MV-4-11 (cell line): ENCODE results near the gene ACKR3.
A peak's percentile ranks its signal among the peaks of the same experiment; 100 is the strongest.

Source experiments
- DNase-seq: peaks from one replicate; lab custom pipeline; 2025; lab: John Stamatoyannopoulos, UW

ACKR3 gene

GRCh38 chr2:236570081-236570868, 650 bp downstream of the ACKR3 start:
- peak; percentile 61 for DNase-seq

- DNase-seq: no peak
Measured at GRCh38 chr2:236571145-236571544, 1.5 kb downstream of the ACKR3 start.

GRCh38 chr2:236572482-236572881, 2.9 kb downstream of the ACKR3 start:
- no peak for DNase-seq

DNA sequence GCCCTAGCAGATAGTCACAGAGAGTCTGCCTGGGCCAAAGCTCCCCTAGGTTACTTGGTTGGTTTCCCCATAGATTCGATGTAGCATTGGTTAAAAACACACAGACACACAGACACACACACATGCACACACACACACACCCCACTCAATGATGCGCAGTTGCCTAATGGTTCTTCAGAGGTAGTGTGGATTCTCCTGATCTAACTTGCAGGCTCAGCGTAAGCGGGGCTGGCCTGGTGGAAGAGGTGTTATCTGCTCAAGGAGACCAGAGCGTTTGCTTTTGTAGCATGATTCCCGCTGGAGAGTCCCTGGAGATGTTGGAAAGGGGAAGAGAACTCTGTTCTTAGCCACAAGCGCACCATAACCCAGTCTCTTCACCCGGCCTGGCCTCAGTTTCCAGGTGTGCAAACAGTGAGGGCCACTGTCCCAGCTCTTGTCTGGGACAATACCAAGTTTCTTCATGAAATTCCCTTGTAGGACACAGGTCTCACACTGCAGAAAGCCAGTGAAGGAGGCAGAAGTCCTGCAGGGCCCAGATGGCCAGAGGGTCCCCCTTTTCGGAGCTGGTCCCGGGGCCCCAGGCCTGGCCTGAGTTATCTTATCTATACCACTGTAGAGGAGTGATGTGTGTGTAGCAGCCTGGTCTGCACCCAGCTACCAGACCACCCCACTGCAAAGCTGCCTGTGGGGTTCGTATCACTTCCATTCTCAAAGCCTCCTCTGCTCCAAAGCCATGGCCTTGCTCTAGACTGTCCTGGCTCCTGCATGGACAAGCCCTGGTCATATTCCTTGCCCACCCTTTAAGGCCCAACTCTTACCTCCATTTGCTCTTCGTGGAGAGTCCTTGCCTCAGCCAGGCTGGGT, 3.7 kb downstream of the ACKR3 start:
- DNase-seq: no peak

GRCh38 chr2:236574000-236574399, 4.4 kb downstream of the ACKR3 start:
- DNase-seq: no peak

DNA sequence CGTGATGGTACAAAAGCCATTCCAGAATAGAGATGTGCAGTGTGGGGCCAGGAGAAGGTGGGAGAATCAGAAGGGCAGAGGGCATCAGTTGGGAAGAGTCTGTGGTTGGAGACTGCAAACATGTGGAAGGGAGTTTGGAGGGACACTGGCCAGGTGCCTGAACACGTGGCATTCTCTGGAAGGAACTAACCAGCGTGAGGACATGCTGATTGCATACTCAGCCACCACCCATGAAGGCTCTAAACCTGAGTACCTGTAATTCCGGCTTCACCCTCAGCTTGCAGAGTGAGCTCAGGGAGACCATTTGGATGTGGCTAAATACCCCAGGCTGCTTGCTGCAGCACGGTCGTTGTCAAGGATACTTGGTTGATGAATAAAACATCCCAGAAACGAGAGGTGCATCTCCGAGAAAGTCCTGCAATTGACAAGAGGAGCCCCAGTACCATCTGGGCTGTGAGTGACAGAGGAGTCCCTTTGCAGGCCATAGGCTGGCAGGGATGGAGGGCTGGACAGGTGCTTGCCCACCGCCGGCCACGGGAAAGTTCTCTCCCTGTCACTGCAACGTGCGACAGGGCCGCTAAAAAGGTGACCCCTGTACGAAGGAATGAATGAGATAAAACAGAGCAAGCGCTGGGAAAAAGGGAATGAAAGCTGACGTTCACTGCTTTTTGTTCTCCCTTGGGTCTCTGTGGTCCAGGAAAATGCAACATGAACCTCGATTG, 5.0 kb downstream of the ACKR3 start:
- no peak for DNase-seq

DNA sequence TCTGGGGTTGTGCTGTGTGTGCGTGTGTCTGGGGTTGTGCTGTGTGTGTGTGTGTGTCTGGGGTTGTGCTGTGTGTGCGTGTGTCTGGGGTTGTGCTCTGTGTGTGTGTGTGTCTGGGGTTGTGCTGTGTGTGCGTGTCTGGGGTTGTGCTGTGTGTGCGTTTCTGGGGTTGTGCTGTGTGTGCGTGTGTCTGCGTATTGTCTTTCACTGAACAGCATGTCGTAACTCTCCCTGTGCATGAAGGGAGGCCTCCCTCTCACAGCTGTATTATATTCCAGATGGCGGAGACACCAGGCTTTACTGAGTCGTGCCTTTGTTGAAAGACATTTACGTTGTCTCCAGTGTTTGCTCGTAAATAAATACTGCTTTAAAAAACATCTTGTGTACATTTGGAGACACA, 5.9 kb downstream of the ACKR3 start:
- no peak for DNase-seq

DNA sequence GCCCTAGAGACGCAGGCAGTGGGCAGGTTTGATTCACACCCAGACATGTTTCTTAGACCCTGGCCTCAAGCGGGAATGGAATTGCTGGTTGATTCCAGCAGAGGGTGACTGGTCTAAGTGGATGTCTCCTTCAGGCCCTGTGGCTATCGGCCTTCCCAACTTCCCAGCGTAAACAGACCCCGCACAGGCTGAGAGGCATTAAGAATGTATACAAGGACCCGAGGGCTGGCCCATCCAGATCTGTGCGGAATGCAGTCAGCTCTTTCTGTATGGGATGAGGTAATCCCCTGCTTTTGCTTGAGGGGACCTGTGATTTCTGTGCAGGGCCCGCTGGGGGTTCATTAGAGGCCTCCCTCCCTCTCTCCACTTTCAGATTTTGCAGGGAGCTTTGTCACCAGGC, 6.5 kb downstream of the ACKR3 start:
- DNase-seq: no peak

- no peak for DNase-seq
Measured at GRCh38 chr2:236576953-236577352, 7.3 kb downstream of the ACKR3 start.

DNA sequence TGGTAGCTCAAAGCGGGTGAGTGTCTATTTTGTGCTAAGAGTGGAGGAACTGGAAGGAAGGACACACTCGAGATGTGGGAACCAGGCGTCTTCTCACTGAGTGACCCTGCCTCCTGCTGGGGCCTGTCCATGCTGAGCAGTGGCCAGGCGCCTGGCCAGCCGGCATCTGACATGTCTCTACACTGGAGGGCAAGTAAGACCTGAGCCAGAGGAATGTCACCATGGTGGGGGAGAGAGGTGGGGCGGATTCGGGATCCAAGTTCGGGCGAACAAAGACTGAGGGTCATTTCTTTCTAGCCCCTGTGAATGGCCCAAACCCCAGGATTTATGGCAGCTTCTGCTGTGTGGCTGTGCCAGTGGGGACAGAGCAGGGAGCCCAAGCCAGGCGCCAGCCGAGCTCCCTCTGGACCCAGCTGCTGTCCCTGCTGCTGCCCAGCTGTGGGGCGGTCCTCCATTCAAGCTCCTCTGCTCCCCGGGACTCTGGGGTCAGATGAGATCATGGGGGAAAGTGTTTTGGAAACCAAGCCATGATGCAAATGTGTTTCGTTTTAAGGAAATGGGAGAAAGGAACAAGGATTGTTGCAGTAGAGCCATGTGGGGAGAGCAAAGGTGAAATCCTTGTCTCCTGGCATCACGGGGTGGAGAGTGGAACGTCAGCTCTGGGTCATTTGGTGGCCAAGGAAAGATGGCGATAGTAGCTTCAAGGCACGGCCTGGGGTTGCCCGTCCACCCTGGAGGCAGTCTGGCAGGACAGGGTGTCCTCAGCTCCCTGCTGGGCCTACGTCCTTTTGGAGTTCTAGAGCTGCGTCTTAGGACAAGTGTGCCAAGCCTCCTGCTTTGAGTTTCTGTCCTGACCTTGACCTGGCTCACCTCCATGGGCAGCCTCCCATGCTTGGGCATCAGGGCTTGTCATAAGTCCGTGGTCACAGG, 8.1 kb downstream of the ACKR3 start:
- no peak for DNase-seq

- DNase-seq: no peak
Measured at GRCh38 chr2:236578411-236578846, 8.8 kb downstream of the ACKR3 start.

GRCh38 chr2:236579048-236579745, 9.6 kb downstream of the ACKR3 start:
- no peak for DNase-seq

- no peak for DNase-seq
Measured at GRCh38 chr2:236579746-236580315, 10.2 kb downstream of the ACKR3 start.

DNA sequence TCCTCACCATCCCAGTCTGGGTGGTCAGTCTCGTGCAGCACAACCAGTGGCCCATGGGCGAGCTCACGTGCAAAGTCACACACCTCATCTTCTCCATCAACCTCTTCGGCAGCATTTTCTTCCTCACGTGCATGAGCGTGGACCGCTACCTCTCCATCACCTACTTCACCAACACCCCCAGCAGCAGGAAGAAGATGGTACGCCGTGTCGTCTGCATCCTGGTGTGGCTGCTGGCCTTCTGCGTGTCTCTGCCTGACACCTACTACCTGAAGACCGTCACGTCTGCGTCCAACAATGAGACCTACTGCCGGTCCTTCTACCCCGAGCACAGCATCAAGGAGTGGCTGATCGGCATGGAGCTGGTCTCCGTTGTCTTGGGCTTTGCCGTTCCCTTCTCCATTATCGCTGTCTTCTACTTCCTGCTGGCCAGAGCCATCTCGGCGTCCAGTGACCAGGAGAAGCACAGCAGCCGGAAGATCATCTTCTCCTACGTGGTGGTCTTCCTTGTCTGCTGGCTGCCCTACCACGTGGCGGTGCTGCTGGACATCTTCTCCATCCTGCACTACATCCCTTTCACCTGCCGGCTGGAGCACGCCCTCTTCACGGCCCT, 11.2 kb downstream of the ACKR3 start:
- DNase-seq: no peak

GRCh38 chr2:236581546-236581945, 11.9 kb downstream of the ACKR3 start:
- no peak for DNase-seq

DNA sequence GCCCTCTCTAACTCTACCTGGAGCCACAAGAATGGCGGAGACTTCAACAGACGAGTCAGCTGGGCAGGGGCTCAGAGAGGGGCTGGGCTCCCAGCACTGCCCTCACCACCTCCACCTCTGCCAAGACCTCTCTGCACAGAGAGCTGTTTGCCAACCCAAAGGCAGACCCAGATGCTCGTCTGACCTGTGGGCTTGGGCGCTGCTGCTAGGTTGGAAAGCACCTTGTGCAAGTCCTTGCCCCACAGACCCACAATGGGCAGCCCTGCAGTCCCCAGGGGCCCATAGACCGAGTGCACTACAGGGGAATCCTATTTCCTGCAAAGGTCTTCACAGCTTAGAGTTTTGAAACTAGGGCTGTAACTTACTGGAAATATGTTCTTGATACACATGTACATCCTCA, 13.3 kb downstream of the ACKR3 start:
- no peak for DNase-seq

GRCh38 chr2:236583621-236584203, 14.1 kb downstream of the ACKR3 start:
- DNase-seq: no peak

- DNase-seq: no peak
Measured at GRCh38 chr2:236584521-236585384, 15.1 kb downstream of the ACKR3 start.

GRCh38 chr2:236585966-236586365, 16.3 kb downstream of the ACKR3 start:
- DNase-seq: no peak
